Sigmoid colon (tissue), 4 donors: Measurements from ENCODE around the gene HOXB1.

Source experiments
- EP300 ChIP-seq, 4 donors: sonication (generic); formaldehyde crosslinking; IDR thresholded peaks; one replicate each; pipeline ENCODE4 v1.6.1; 2017; ENCODE audit warnings: antibody characterized with exemption in 4 of 4
- POLR2A ChIP-seq, 2 donors: fragments of 450-650 bp; IDR thresholded peaks; one replicate each; pipeline ENCODE4 v1.6.1; 2016; ENCODE audit warnings: antibody characterized with exemption in 2 of 2, mild to moderate bottlenecking in 2 of 2, moderate library complexity in 2 of 2
- POLR2AphosphoS5 ChIP-seq, 4 donors: sonication (generic); formaldehyde crosslinking; IDR thresholded peaks; one replicate each; pipeline ENCODE4 v1.6.1; 2017; ENCODE audit warnings: antibody characterized with exemption in 4 of 4
- TF ChIP-seq, protein P1 (sequence below), 4 experiments: fragments of 450-650 bp in 3 of 4; fragments of 200-600 bp in 1 of 4; IDR thresholded peaks; one replicate each; pipeline ENCODE4 v1.5.1; 2016 to 2019; ENCODE audit warnings: antibody characterized with exemption in 4 of 4, mild to moderate bottlenecking in 3 of 4, moderate library complexity in 2 of 4

GRCh38 chr17:48577946-48578615, 47.3 kb upstream of the HOXB1 start, which contains the start of gene HOXB4:
- TF ChIP-seq POLR2AphosphoS5 (IDR thresholded peaks at IDR 0.05) = peak; percentile 54 to 83 (median 62)
- TF ChIP-seq, protein P1, sequence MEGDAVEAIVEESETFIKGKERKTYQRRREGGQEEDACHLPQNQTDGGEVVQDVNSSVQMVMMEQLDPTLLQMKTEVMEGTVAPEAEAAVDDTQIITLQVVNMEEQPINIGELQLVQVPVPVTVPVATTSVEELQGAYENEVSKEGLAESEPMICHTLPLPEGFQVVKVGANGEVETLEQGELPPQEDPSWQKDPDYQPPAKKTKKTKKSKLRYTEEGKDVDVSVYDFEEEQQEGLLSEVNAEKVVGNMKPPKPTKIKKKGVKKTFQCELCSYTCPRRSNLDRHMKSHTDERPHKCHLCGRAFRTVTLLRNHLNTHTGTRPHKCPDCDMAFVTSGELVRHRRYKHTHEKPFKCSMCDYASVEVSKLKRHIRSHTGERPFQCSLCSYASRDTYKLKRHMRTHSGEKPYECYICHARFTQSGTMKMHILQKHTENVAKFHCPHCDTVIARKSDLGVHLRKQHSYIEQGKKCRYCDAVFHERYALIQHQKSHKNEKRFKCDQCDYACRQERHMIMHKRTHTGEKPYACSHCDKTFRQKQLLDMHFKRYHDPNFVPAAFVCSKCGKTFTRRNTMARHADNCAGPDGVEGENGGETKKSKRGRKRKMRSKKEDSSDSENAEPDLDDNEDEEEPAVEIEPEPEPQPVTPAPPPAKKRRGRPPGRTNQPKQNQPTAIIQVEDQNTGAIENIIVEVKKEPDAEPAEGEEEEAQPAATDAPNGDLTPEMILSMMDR (IDR thresholded peaks at IDR 0.05) = no peak
- TF ChIP-seq POLR2A (IDR thresholded peaks at IDR 0.05) = peak; percentile 17 to 37
- TF ChIP-seq EP300 (IDR thresholded peaks at IDR 0.05) = no peak
